GM12878 (cell line): ENCODE results near the gene NUP62.

Source experiments
- CHD4 ChIP-seq: fragments of 200-600 bp; sonication (generic); IDR thresholded peaks from 2 replicates; pipeline ENCODE4 v1.6.1; 2016; ENCODE audit warnings: mild to moderate bottlenecking
- EP300 ChIP-seq, 2 experiments: fragments of 150-350 bp in 1 of 2; IDR thresholded peaks; 2 replicates each; pipeline ENCODE4 v1.6.1; 2011 to 2012; ENCODE audit warnings: low read depth in 2 of 2, low read length in 2 of 2, borderline replicate concordance in 1 of 2, improper control_type of control experiment in 1 of 2, inconsistent platforms in 1 of 2; ENCODE audit not compliant: control insufficient read depth in 1 of 2
- EZH2 ChIP-seq: IDR thresholded peaks from 2 replicates; pipeline ENCODE4 v1.6.1; 2012; ENCODE audit warnings: low read depth, mild to moderate bottlenecking, control low read depth, inconsistent platforms, low read length, borderline replicate concordance; ENCODE audit not compliant: control insufficient read depth
- KDM1A ChIP-seq: fragments of 200-600 bp; sonication (generic); IDR thresholded peaks from 2 replicates; pipeline ENCODE4 v1.6.1; 2016; ENCODE audit warnings: borderline replicate concordance
- NFYB ChIP-seq: IDR thresholded peaks from 2 replicates; pipeline ENCODE4 v1.6.1; 2011; ENCODE audit warnings: low read depth, mild to moderate bottlenecking, low read length, improper control_type of control experiment, moderate library complexity; ENCODE audit not compliant: insufficient read depth
- POLR2A ChIP-seq: IDR thresholded peaks from 2 replicates; pipeline ENCODE4 v1.6.1; 2011; ENCODE audit warnings: low read depth, mild to moderate bottlenecking, low read length
- POLR2AphosphoS5 ChIP-seq: IDR thresholded peaks from 2 replicates; pipeline ENCODE4 v1.6.1; 2011; ENCODE audit warnings: mild to moderate bottlenecking, low read length, inconsistent platforms
- RCOR1 ChIP-seq: conservative IDR thresholded peaks from 2 replicates; pipeline ENCODE4 v1.6.1; 2012; ENCODE audit warnings: low read depth, low read length, improper control_type of control experiment
- REST ChIP-seq: IDR thresholded peaks from 2 replicates; pipeline ENCODE4 v1.6.1; 2012; ENCODE audit warnings: mild to moderate bottlenecking, low read depth, low read length
- SP1 ChIP-seq: IDR thresholded peaks from one replicate; pipeline ENCODE4 v1.6.1; 2011; ENCODE audit warnings: low read depth, low read length
- YY1 ChIP-seq: IDR thresholded peaks from 2 replicates; pipeline ENCODE4 v1.6.1; 2011; ENCODE audit warnings: low read depth, mild to moderate bottlenecking, low read length
- ZNF274 ChIP-seq: IDR thresholded peaks from one replicate; pipeline ENCODE4 v1.8.0; 2011; ENCODE audit not compliant: insufficient read length, insufficient read depth
- TF ChIP-seq, protein P1 (sequence below), 3 experiments: IDR thresholded peaks in 2 of 3; conservative IDR thresholded peaks in 1 of 3; 2 replicates each; pipeline ENCODE4 v1.5.1; 2011; ENCODE audit warnings: low read depth in 3 of 3, low read length in 3 of 3, mild to moderate bottlenecking in 3 of 3, control low read depth in 2 of 3, moderate library complexity in 2 of 3, inconsistent platforms in 1 of 3, mixed read lengths in 1 of 3; ENCODE audit not compliant: control insufficient read depth in 2 of 3, insufficient read depth in 1 of 3; ENCODE audit errors: extremely low read depth in 1 of 3
- TF ChIP-seq, protein P2 (sequence below): fragments of 150-350 bp; IDR thresholded peaks from 2 replicates; pipeline ENCODE4 v1.6.1; 2014; ENCODE audit warnings: mild to moderate bottlenecking, low read depth, low read length

DNA sequence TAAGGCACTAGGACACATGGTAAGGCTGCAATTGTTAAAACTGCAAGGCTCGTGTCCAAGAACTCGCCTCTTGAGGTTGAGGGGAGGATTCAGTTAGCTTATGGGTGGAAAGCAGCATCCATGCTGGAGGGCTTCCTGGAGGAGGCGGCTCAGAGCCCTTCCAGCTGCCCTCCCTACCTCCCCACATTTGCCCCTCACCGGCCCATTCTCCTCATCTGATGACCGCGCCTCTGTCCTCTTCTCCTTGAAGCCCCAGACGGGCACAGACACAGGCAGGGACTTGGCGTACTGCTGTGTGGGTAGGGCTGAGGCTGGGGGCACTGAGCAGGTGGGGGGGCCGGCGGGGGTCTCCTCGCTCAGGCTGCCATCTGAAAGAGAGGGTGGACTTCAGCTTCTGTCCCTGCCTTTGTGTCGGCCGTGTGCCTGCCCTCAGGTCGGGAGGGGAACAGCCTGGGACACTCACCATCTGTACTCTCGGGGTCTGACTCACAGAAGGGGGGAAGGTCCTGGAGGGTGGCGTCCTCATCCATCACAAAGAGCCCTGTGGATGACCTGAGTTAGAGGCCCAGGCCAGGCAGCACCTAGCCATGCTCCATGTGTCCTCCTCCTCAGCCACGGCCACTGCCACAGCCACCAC, 57.8 kb downstream of the NUP62 start:
- TF ChIP-seq, protein P1, sequence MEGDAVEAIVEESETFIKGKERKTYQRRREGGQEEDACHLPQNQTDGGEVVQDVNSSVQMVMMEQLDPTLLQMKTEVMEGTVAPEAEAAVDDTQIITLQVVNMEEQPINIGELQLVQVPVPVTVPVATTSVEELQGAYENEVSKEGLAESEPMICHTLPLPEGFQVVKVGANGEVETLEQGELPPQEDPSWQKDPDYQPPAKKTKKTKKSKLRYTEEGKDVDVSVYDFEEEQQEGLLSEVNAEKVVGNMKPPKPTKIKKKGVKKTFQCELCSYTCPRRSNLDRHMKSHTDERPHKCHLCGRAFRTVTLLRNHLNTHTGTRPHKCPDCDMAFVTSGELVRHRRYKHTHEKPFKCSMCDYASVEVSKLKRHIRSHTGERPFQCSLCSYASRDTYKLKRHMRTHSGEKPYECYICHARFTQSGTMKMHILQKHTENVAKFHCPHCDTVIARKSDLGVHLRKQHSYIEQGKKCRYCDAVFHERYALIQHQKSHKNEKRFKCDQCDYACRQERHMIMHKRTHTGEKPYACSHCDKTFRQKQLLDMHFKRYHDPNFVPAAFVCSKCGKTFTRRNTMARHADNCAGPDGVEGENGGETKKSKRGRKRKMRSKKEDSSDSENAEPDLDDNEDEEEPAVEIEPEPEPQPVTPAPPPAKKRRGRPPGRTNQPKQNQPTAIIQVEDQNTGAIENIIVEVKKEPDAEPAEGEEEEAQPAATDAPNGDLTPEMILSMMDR (IDR thresholded peaks at IDR 0.05 in 2 of 3, conservative IDR thresholded peaks at IDR 0.05 in 1 of 3; ENCODE audit: control insufficient read depth in 2 of 3, extremely low read depth in 1 of 3, insufficient read depth in 1 of 3, low read depth in 3 of 3, low read length in 3 of 3): no peak
- no peak for TF ChIP-seq SP1
- TF ChIP-seq CHD4: no peak
- TF ChIP-seq, protein P2, sequence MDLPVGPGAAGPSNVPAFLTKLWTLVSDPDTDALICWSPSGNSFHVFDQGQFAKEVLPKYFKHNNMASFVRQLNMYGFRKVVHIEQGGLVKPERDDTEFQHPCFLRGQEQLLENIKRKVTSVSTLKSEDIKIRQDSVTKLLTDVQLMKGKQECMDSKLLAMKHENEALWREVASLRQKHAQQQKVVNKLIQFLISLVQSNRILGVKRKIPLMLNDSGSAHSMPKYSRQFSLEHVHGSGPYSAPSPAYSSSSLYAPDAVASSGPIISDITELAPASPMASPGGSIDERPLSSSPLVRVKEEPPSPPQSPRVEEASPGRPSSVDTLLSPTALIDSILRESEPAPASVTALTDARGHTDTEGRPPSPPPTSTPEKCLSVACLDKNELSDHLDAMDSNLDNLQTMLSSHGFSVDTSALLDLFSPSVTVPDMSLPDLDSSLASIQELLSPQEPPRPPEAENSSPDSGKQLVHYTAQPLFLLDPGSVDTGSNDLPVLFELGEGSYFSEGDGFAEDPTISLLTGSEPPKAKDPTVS: no peak
- no peak; the same call in 1 of the 2 replicates for TF ChIP-seq POLR2A
- no peak for TF ChIP-seq KDM1A
- TF ChIP-seq RCOR1: no peak
- no peak for TF ChIP-seq EP300 (IDR thresholded peaks at IDR 0.05; ENCODE audit: borderline replicate concordance in 1 of 2, control insufficient read depth in 1 of 2, low read depth in 2 of 2, low read length in 2 of 2)
- TF ChIP-seq YY1: no peak
- TF ChIP-seq EZH2: no peak
- TF ChIP-seq NFYB: no peak
- no peak for TF ChIP-seq REST
- TF ChIP-seq POLR2AphosphoS5: no peak
- no peak for TF ChIP-seq ZNF274
